ENCODE results near the gene KCNK3.
A peak's percentile ranks its signal among the peaks of the same experiment; 100 is the strongest.

Gene KCNK3

DNA sequence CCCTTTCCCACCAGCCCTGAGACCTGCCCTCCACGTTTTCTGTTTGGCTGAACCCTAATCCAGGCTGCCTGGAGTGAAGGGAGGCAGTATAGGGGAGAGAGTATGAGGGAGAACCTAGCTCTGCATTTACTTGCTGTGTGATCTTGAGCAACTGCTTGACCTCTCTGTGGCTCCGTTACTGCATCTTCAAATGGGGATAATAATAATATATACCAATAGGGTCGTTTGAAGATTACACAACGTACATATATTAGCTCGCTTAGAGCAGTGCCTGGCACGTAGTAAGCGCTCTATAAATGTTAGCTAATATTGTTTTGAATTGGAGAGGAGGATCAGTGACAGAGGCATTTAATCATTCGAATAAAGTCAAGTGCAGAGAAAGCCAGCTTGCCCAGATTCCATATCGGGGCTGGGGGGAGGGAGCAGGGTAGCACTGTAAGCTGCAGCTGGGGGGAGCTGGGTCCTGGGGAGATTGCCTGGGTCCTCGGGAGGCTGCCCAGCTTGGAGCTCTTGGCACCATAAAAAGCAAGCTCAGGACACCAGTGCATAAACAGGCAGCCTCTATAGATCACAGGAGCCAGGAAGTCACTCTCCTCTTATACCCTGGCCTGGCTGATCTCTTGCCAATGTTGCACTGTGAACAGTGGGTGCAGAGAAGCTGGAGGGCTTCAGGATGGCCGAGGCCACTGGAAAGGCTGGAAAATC is 19.1 kb downstream of the KCNK3 start:
- DNase-seq, result no peak

DNA sequence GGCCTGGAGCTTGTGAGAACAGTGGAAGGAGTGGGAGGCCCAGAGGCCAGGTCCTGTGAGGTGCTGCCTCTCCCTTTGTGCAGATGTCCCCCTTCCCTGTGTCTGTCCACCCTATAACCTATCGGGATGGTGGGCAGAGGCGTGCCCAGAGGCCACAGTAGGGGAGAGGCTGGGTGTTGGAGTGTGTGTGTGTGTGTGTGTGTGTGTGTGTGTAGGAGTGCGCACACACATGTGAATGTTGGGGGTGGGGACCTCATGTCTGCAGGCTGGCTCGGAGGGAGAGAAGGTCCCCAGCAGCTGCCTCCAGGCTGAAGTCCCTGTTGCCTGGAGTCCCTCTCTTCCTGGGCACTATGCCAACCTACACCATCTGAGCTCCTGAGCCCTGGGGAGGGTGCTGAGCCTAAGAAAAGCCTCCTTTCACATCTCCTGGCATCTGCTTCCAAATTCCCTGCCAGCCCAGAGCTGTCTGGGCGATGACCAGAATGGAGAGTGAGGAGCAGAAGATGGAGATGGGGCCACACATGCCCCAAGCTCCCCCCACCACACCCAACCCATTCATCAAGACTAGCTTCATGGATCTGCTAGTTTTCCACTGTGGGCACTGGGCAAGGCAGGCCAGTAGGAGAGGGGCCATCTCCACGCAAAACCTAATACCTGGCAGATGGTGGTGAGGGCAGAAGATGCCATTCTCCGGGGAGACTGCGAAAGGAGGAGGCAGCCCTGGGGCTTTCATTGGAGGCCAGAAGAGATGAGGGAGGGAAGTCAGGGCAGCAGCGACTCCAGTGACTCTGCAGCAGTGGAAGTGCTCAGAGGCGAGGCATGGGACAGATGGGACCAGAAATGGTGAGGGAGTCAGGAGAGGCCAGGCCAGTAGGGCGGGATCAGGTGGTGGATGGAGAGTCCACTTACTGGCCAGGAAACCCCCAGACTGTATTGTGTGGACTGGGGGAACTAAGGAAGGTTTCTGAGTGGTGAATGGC is 20.3 kb downstream of the KCNK3 start:
- peak in 45 of 51 donors; percentile 4 to 90 (median 57) for DNase-seq

DNA sequence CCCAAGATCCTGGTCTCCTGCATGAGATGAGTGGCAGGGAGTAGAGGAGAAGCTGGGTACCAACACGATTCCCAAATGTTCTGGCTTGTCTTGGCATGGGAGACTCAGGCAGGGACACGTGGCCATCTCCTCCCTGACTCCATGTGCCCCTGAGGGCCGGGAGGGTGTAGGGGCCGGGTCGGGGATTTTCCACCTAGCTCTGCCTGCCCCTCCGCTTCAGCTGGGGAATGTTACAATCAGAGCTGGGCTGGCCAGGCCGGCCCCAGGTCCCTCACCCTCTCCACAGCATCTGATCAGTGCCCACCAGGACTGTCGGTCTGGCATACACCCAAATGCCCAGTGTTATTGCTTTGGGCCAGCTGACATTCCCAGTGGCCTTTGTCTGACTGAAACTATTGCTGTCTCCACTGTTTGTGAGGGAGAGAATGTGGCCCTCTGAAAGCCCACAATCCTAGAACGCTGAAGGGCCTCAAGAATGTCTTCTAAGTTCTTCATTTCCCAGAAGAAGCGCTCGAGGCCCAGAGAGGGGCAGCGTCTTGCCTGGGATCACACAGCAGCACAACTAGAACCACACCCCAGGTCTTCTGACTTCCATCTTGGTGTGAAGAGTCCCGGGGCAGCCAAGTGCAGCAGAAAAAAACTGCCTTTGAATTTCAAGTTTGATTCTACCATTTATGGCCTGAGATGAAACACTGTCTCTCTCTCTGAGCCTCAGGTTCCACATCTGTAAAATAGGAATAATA is 23.2 kb downstream of the KCNK3 start:
- no peak for DNase-seq

DNA sequence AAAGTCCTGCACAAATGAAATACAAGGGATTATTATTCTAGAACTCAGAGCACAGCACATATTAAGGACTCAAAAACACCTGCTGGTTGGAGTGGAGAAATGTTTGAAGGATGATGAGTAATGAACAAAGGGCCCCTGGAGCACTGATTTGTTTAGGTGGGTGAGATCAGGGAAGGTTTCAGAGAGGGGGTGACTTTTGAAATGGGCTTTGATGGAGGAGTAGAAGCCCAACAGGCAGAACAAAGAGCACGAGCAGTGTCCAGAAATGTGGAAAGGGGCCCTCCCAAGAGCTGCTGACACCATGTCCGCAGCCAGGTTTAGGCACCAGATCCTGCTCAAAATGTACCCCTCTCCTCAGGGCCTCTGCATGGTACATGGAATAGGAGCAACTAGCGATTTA is 23.8 kb downstream of the KCNK3 start:
- DNase-seq, result no peak

DNA sequence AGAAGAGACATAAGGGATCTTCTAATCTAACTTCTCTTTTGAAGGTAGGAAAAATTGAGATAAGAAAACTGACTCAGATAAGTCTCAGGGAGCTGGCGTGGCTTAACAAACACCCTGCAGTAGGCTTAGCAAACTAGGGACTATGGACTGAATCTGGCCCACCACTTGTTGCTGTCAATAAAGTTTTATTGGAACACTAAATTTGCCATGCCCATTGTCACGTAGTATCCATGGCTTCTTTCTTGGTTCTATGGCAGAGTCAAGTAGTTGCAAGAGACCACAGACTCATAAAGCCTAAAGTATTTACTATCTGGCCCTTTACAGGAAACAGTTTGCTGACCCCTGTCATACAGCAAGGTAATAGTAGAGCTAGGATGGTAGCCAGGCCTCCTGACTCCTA is 24.2 kb downstream of the KCNK3 start:
- DNase-seq, result no peak

DNA sequence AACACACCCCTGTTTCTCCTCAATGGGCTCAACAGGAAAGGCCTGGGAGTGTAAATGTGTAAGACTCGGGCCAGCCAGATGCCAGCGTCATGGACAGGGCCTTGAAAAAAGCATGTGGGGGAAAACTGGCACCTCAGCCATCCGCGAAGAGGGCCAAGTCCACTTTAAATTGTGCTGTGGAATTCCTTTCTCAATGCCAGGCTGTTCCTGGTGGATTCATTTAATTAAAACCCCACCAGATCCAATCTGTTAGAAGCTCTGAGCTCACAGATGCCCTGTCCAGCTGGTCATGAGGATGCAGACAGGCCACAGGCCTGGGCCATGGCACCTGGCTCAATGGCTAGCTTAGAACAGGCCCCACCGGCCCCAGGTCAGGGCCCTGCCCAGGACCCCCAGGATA is 24.8 kb downstream of the KCNK3 start:
- DNase-seq, result no peak

DNA sequence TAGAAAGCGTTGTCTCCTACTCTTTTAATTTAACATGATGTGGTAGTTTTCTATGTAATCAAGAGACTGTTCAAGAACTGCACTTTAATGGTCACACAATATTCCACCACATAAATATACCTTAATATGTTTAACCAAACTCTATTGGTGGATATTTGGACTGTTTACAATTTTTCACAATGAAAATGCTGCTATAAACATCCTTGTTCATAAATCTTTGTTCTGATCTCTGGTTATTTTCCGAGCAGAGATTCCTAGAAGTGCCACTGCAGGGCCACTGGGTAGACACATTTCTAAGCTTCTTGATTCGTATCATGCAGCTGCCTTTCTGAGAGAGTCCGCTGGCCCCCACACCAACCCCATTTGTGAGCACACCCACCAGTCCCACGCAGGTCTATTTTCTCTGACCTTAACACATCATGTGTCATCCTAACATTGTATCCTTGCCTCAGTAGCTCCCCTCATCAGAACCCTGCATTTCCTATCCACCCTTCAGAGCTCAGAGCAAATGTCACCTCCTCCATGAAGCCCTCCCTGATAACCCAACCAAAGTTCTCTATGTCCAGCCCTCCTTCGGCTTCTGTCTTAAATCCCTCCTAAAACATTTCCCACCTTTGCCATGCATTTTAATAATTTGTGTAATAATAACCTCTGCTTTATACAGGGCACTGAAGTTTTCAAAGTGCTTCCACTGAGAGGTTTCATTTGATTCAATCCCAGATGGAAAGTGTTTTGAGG is 26.6 kb downstream of the KCNK3 start:
- no peak for DNase-seq

DNA sequence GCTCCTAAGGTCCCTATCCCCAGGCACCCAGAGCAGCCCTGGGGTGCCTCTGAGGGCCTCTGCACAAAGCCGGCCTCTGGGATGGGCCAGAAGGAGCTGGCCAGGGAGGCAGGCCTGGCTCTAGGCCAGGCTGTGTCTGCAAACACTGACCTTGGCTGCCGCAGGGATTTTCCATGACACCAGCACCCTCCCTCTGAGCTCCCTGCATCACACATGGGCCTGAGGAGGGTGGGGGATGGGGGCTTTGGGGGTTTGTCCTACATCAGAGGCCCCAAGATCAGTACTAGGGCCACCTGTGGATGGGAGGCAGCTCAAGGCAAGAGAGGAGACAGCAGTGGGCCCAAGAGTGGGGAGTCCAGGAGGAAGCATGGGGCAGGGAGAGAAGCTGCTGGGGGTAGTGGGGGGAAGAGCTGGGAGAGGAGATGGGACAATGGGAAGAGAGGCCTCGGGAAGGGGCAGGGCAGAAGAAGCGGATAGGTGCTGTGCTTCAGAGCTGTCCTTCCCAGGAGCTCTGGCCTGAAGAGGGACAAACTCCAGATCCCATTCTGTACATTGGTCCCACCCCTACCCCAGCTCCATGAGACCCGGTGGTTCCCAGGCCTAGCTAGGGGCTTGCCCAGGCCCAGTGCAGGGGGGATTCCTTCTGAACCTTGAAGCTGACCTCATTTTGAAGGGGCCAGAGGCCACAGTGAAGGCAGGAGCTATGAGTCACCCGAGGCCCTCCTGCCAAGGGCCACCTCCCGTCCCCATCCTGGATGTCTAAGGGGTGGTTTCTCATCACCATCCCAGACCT is 28.0 kb downstream of the KCNK3 start:
- DNase-seq, result peak in 26 of 51 donors; percentile 3 to 67 (median 30)

DNA sequence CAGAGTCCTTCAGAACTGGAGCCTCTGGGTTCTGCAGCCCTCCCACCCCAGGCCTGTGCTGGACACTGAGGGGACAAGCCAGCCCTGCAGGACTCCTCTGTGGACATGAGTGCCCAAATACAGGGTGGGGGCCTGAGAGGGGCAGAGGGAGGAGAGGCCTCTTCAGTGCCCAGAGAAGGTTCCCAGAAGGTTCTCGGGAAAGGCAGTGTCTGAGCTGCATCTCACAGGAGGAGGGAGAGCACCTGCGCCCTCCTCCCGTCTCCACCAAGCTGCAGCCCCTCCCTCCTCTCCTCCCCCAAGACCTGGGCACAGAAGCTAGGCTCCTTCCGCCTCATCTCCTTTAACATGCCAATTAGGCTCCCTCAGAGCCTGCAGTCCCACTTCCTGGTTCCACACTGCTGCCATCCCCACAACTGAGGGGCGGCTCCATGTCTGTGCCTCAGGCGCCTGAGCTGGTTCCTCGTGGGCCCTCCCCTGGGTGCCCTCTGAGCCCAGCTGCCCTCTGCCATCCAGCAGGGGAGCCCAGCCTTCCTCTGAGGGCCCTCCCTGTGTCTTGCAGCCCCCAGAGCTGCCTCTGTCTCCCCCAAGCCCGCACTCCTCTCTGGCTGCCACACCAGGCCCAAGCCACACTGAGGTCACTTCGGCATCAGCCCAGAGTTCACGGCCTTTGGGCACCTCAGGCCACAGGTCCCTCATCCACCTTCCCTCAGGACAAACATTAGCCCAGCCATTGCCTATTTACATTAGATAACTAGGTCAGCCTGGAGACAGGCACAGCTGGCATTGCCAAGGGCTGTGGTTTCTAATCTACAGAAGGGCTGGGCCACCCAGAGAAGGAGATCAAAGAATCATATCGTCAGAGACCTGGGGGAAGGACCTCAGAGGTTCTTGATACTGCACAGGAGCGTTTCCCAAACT is 28.9 kb downstream of the KCNK3 start:
- no peak for DNase-seq

DNA sequence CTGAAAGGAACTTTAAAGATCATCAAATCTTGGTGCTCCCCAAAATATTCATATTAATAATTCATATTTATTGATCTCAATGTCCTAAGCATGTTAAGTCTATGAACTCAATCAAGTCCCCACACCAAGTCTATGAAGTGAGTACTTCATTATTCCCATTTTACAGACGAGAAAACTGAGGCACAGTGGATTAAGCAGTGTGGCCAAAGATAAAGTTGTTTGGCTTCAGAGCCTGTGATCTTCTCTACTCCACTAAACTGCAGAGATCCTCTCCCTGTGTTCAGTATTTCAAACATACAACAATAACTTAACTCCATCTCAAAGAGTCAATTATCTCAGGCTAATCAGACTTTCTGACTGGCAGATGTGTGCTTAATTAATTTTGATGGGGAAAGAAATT is 29.8 kb downstream of the KCNK3 start:
- no peak for DNase-seq

DNA sequence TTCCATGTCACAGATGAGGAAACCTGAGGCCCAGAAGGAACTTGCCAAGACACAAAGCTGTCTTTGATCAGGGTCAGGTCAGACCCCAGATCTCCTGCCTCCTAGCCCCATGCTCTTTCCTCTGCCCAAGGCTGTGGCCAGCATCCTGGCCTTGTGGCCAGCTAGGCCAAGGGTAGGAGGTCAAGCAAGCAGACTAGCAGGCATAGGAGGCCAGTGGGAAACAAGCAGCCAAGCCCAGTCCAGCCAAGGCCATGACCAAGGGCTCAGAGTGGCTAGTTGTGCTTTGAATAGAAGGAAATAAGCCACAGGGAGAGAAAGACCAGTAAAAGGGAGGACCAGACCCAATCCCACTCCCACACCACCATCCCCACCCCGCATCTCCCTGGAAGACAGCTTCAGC is 30.4 kb downstream of the KCNK3 start:
- DNase-seq, result no peak

DNA sequence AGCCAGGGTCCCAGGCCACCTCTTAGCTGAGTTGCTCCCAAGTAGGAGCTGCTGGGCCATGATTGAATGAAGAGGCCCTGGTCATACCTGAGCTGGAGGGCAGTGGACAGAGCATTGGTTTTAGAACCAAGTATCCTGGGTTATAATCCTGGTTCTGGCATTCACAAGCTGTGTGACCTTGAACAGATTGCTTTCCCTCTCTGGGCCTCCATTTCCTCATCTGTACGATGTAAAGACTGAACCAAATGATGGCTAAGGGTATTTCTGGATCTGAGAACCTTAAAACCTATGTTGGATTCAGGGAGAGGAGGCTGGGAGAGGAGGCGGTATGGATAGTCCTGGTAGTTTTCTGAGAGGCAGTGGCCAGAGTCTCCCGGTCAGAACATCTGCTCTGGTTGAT is 31.0 kb downstream of the KCNK3 start:
- no peak for DNase-seq

DNA sequence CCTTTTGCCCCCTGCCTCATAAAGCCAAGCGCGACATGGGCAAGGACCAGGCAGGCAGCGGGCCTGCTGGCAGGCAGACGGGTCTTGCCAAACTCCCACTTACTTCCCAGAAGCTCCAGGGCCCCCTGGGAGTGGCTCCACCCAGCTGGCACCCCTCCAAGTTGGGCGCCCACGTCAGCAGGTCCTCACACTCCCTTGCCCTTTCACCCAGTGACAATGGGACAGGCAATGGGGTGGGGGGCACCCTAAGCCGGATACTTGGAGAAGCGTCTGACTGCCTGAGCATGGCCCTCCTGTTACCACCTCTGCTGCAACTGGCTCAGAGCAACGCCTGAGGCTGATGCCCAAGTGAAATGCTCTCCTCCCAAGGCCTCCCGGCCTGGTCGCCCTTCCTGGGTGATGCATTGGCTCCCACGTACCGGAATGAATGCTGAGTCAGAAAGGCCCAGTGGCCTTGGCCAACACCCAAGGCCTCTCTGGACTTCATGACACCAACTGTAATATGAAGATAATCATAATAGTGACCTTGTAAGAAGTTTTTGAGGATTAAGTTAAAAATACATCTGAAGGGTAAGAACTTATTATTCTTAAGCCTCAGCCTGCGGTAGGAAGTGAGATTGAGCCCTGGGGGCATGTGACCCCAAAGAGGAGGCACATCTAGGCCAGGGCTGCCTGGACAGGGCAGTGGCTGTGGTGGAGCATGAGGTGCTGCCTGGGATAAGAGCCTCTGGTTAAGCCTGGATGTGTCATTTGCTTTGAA is 31.6 kb downstream of the KCNK3 start:
- peak in 5 of 51 donors; percentile 3 to 47 (median 33) for DNase-seq

DNA sequence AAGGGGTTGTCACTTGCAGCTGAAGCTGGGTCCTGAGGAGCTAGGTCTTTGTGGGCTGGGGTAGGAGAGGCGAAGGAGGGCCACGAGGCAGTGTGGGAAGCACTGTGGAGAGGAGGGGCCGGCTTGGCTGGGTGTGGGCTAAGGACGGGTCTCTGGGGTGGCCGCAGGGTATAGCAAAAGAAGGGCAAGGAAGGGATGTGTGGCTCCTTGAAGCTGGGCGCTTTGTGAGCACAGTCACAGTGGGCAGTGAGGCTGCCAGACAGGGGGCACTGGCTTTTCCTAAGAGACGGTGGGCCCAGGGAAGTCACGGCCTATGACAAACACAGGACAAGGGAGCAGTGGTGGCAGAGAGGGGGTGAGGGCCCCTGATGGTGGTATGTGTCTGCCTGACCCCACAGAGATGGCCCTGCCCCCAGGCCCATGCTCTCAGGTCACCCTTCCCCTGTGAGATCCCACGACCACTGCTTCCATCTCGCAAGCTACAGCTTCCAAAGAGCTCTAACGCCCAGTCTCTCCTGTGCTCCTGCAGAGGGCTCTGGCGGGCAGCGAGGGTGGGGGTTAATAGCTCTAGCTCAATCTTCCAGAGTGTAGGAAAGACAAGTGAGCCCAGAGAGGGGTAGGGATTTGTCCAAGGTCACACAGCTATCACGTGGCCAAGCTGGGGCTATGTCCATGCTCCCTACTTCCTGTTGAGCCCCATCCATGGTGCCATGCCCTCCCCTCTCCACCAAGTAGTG is 32.4 kb downstream of the KCNK3 start:
- DNase-seq, result no peak

DNA sequence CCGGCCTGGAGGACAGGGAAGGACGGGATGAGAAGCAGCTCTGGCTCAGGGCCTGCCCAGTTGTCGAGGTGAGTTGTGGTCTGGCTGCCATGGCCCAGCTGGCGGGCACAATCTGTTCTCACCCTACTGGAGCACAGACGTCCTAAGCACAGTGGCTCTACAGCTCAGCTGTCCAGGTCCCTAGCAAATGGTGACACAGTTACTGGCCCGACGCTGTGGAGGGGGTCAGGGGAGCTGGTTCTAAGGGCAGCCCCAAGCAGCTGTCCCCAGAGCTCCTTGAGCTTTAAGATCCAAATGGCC is 32.9 kb downstream of the KCNK3 start:
- DNase-seq, result no peak

DNA sequence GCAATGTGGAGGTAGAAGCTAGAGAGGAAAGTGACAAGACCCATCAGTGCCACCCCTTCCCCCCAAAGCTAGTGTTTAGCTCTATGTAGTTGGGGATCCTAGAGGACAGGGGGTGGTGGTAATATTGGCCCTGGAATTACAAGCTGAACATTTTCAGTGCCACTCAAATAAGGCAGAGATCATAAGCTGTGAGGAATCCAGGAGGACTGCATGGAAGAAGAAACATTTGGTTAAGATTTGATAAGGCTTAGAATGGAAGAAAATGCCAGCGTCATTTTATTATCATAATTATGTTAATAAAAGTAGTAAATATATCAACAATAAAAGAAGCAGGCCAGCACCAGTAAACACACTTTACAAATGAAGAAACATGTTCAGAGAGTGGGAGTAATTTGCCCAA is 33.7 kb downstream of the KCNK3 start:
- no peak for DNase-seq

DNA sequence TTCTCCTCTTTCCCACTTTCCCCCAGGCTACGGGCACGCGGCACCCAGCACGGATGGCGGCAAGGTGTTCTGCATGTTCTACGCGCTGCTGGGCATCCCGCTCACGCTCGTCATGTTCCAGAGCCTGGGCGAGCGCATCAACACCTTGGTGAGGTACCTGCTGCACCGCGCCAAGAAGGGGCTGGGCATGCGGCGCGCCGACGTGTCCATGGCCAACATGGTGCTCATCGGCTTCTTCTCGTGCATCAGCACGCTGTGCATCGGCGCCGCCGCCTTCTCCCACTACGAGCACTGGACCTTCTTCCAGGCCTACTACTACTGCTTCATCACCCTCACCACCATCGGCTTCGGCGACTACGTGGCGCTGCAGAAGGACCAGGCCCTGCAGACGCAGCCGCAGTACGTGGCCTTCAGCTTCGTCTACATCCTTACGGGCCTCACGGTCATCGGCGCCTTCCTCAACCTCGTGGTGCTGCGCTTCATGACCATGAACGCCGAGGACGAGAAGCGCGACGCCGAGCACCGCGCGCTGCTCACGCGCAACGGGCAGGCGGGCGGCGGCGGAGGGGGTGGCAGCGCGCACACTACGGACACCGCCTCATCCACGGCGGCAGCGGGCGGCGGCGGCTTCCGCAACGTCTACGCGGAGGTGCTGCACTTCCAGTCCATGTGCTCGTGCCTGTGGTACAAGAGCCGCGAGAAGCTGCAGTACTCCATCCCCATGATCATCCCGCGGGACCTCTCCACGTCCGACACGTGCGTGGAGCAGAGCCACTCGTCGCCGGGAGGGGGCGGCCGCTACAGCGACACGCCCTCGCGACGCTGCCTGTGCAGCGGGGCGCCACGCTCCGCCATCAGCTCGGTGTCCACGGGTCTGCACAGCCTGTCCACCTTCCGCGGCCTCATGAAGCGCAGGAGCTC is 35.4 kb downstream of the KCNK3 start:
- DNase-seq, result no peak
